Body of pancreas (tissue), 4 donors: ENCODE measurements around the gene TPO.
"Not testable (repeated sequence)": the region's sequence is repeated elsewhere in the genome, so short reads cannot be mapped to it uniquely, and the experiment has no call there.

Experiments used
- CTCF ChIP-seq, 7 experiments: fragments of 450-650 bp in 4 of 7; fragments of 200-600 bp in 3 of 7; sonication (generic) in 3 of 7; IDR thresholded peaks; one replicate each; pipeline ENCODE4 v1.5.1; 2016 to 2019; ENCODE audit warnings: antibody characterized with exemption in 7 of 7
- POLR2A ChIP-seq, 3 donors: fragments of 450-650 bp; IDR thresholded peaks; one replicate each; pipeline ENCODE4 v1.6.1; 2016; ENCODE audit warnings: antibody characterized with exemption in 3 of 3, mild to moderate bottlenecking in 2 of 3

GRCh38 chr2:1490381-1490780 lies 77.1 kb downstream of the TPO start:
- TF ChIP-seq CTCF, POLR2A (IDR thresholded peaks at IDR 0.05): not testable (repeated sequence)
